Lower lobe of right lung (tissue), 2 donors: ENCODE data around the gene APOBEC3B. TPM values are rescaled to one million over a fixed set of nuclear protein-coding genes. Genes with fewer than 3 reads are reported as not detected.
A peak's percentile ranks its signal among the peaks of the same experiment; 100 is the strongest.
"Not testable (repeated sequence)": the region's sequence is repeated elsewhere in the genome, so short reads cannot be mapped to it uniquely, and the experiment has no call there.

Source experiments
- ATAC-seq, 2 donors: fragments of 200-7000 bp; cut with Tn5 transposase; one replicate each; pipeline ENCODE4 v1.9.1; 2020 to 2022; ENCODE audit warnings: mild to moderate bottlenecking in 2 of 2, moderate library complexity in 2 of 2
- DNase-seq: peaks from one replicate; pipeline ENCODE4 v3.0.0-alpha.2; 2020
- H3K27ac ChIP-seq: fragments of 200-600 bp; one replicate; pipeline ENCODE4 v1.8.0; 2022
- H3K27me3 ChIP-seq: fragments of 200-600 bp; one replicate; pipeline ENCODE4 v1.8.0; 2022; ENCODE audit warnings: low read depth
- H3K36me3 ChIP-seq: fragments of 200-600 bp; one replicate; pipeline ENCODE4 v1.8.0; 2022; ENCODE audit warnings: mild to moderate bottlenecking
- H3K4me1 ChIP-seq: fragments of 200-600 bp; one replicate; pipeline ENCODE4 v1.8.0; 2022
- H3K4me3 ChIP-seq: fragments of 200-600 bp; one replicate; pipeline ENCODE4 v1.8.0; 2022; ENCODE audit warnings: mild to moderate bottlenecking
- H3K9me3 ChIP-seq: fragments of 200-600 bp; one replicate; pipeline ENCODE4 v1.8.0; 2022
- CTCF ChIP-seq: fragments of 200-600 bp; IDR thresholded peaks from one replicate; pipeline ENCODE4 v1.8.0; 2022; ENCODE audit warnings: antibody characterized with exemption, mild to moderate bottlenecking
- intact Hi-C: fragments of 100-400 bp; cut with DNase I; formaldehyde crosslinking; loops from one replicate; pipeline ENCODE4 v1.11.0; 2022
- total RNA-seq: library from RNA; stranded (reverse); fragmentation: NEBNext Ultra II Directional; extraction: Animal tissue kit (Norgen Biotek cat#: 25700); gene quantifications from one replicate; pipeline ENCODE4 v1.2.1, GENCODE V29; 2021
- donor health status: DM: no; HTN: yes; CAD: no; lungs with severe emphysema.

APOBEC3B gene
- total RNA-seq, 1 donor from 2014 or later, result 1.0 TPM

GRCh38 chr22:38986629-38987028 is 4.5 kb downstream of the APOBEC3B start:
- intact Hi-C loops, result no loop called here
- no peaks in the 10 kb centered on the region for H3K36me3 ChIP-seq
- no peak overlapping the region for H3K4me3 ChIP-seq
- no peak for ATAC-seq
- no peak for DNase-seq
- H3K4me1 ChIP-seq, result no peaks in the 10 kb centered on the region
- no peak for TF ChIP-seq CTCF
- no peaks in the 10 kb centered on the region for H3K27me3 ChIP-seq
- no peak overlapping the region for H3K27ac ChIP-seq
- no peaks in the 10 kb centered on the region for H3K9me3 ChIP-seq

GRCh38 chr22:38987171-38987895 is 5.2 kb downstream of the APOBEC3B start:
- no peak for ATAC-seq
- DNase-seq, result no peak
- intact Hi-C loops, result no loop called here
- H3K4me1 ChIP-seq, result no peaks in the 10 kb centered on the region
- no peak overlapping the region for H3K4me3 ChIP-seq
- H3K9me3 ChIP-seq, result no peaks in the 10 kb centered on the region
- no peaks in the 10 kb centered on the region for H3K27me3 ChIP-seq
- TF ChIP-seq CTCF, result no peak
- H3K36me3 ChIP-seq, result no peaks in the 10 kb centered on the region
- no peak overlapping the region for H3K27ac ChIP-seq

- Histone ChIP-seq H3K27me3 (no peaks in the 10 kb centered on the region), H3K4me1 (no peaks in the 10 kb centered on the region), H3K4me3 (no peak overlapping the region), H3K36me3 (no peaks in the 10 kb centered on the region), H3K9me3 (no peaks in the 10 kb centered on the region), H3K27ac (no peak overlapping the region)
- intact Hi-C loops, result no loop called here
- ATAC-seq, result no peak
- TF ChIP-seq CTCF, result no peak
- no peak for DNase-seq
These were observed 7.3 kb downstream of the APOBEC3B start for GRCh38 chr22:38989466-38989865.

GRCh38 chr22:38992871-38993371 is 10.8 kb downstream of the APOBEC3B start:
- H3K4me3 ChIP-seq, H3K36me3 ChIP-seq, H3K27me3 ChIP-seq, H3K9me3 ChIP-seq, H3K4me1 ChIP-seq, H3K27ac ChIP-seq, intact Hi-C loops, DNase-seq: not testable (repeated sequence)
- peak; percentile 58 to 61 for ATAC-seq

GRCh38 chr22:38996105-38996504 is 14.0 kb downstream of the APOBEC3B start:
- no peak overlapping the region for H3K27ac ChIP-seq
- TF ChIP-seq CTCF, result no peak
- no peaks in the 10 kb centered on the region for H3K9me3 ChIP-seq
- intact Hi-C loops, result no loop called here
- peaks cover 4% of the 10 kb centered on the region for H3K27me3 ChIP-seq
- no peak overlapping the region for H3K4me3 ChIP-seq
- no peaks in the 10 kb centered on the region for H3K4me1 ChIP-seq
- DNase-seq (no peak), ATAC-seq (no peak)
- H3K36me3 ChIP-seq, result no peaks in the 10 kb centered on the region

- Histone ChIP-seq H3K4me1 (no peaks in the 10 kb centered on the region), H3K36me3 (no peaks in the 10 kb centered on the region), H3K4me3 (no peak overlapping the region), H3K27me3 (peaks cover 4% of the 10 kb centered on the region), H3K9me3 (no peaks in the 10 kb centered on the region), H3K27ac (no peak overlapping the region)
- intact Hi-C loops, result no loop called here
- DNase-seq (no peak), ATAC-seq (no peak)
- TF ChIP-seq CTCF, result no peak
These were observed 15.4 kb downstream of the APOBEC3B start for GRCh38 chr22:38997518-38997917.
